ENCODE data around the gene DEXI. TPM values are rescaled to one million over a fixed set of nuclear protein-coding genes. Genes with fewer than 3 reads are reported as not detected.

DEXI gene
- total RNA-seq, 1 experiment from 2014 or later = 28.3 TPM

GRCh38 chr16:10931134-10931533, 11.1 kb downstream of the DEXI start:
- Histone ChIP-seq H2AFZ (ENCODE audit: low read length) (no peak overlapping the region), H3K4ac (ENCODE audit: low read depth, low read length) (no peak overlapping the region), H3K27ac (ENCODE audit: insufficient read length, low read depth, low read length) (no peak overlapping the region), H2AK5ac (ENCODE audit: insufficient read length, low read length) (no peak overlapping the region), H3K4me2 (ENCODE audit: insufficient read depth, insufficient read length, low read length) (no peak overlapping the region), H2BK120ac (ENCODE audit: low read depth, low read length, poor library complexity, severe bottlenecking) (no peak overlapping the region), H4K8ac (replicated peaks; ENCODE audit: insufficient read length, low read depth, low read length) (no peak overlapping the region), H2BK20ac (ENCODE audit: low read depth, low read length, poor library complexity, severe bottlenecking) (no peak overlapping the region), H3K9me3 (ENCODE audit: control insufficient read depth, low read depth, low read length) (no peaks in the 10 kb centered on the region), H4K91ac (ENCODE audit: insufficient read length, low read depth, low read length) (no peak overlapping the region), H3T11ph (ENCODE audit: low read length) (no peak overlapping the region), H3K23me2 (ENCODE audit: insufficient read length, low read depth, low read length, poor library complexity, severe bottlenecking) (no peaks in the 10 kb centered on the region), H2BK5ac (ENCODE audit: insufficient read length, low read length) (no peak overlapping the region), H3K14ac (ENCODE audit: insufficient read depth, low read length) (no peak overlapping the region), H4K20me1 (ENCODE audit: control insufficient read depth, insufficient read depth, insufficient read length) (no peaks in the 10 kb centered on the region), H3K56ac (ENCODE audit: insufficient read length, low read depth, low read length) (no peak overlapping the region), H3K79me2 (ENCODE audit: insufficient read depth, low read length) (no peaks in the 10 kb centered on the region), H2BK12ac (ENCODE audit: insufficient read length, low read depth, low read length) (no peak overlapping the region), H3K9ac (ENCODE audit: extremely low read depth, insufficient read length, low read length) (no peak overlapping the region), H4K5ac (ENCODE audit: insufficient read length, low read depth, low read length) (no peak overlapping the region), H2BK15ac (ENCODE audit: low read depth, low read length) (no peak overlapping the region), H3K79me1 (ENCODE audit: insufficient read depth, low read depth, low read length, poor library complexity, severe bottlenecking) (no peaks in the 10 kb centered on the region), H3K4me1 (ENCODE audit: insufficient read depth, low read length) (no peaks in the 10 kb centered on the region), H3K23ac (ENCODE audit: insufficient read length, low read depth, low read length) (no peak overlapping the region), H3K18ac (ENCODE audit: insufficient read length, low read depth, low read length) (no peak overlapping the region), H3K27me3 (ENCODE audit: insufficient read depth, low read length) (no peaks in the 10 kb centered on the region)
- TF ChIP-seq CTCF (conservative IDR thresholded peaks at IDR 0.05) = no peak
- Mint-ChIP-seq H3K9me3 (no peaks in the 10 kb centered on the region), H3K4me1 (no peaks in the 10 kb centered on the region), H3K27ac (no peak overlapping the region; a peak in 2 of 7 replicates), H3K36me3 (ENCODE audit: insufficient read depth in 1 of 3, low read depth in 3 of 3) (peaks cover 8 to 26% (median 20%) of the 10 kb centered on the region in 3 experiments), H3K27me3 (ENCODE audit: low read depth) (no peaks in the 10 kb centered on the region), H3K4me3 (no peak overlapping the region)
- DNase-seq = no peak
- WGBS (ENCODE audit: extremely low coverage, insufficient read length, low lambda C conversion rate) = no CpG with 5 or more reads among the region's 7 CpGs

All from H9 (cell line).